GM15510 (cell line): ENCODE data around the gene TMEM63C.

ENCODE experiments used
- POLR2A ChIP-seq: IDR thresholded peaks from 3 replicates; pipeline ENCODE4 v1.6.1; 2011; ENCODE audit warnings: borderline replicate concordance; ENCODE audit not compliant: insufficient read length; ENCODE audit errors: extremely low read depth

Gene TMEM63C

DNA sequence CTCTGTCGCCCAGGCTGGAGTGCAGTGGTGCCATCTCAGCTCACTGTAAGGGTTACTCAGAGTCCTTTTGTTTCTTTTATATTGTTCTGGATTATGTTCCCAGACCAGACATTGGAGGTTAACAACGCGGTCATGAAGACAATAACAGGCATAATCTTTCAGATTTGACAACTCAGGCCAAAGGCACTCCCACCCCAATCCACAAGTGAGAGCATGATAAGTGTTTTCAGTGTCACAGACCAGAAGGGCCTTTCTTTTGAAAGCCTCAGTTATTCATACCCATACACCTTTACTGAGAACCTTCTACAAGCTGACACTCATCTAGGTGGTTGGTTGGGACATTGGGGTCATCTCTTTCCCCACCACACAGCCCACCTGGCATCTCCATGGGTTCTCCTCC, 2.9 kb upstream of the TMEM63C start:
- no peak for TF ChIP-seq POLR2A

DNA sequence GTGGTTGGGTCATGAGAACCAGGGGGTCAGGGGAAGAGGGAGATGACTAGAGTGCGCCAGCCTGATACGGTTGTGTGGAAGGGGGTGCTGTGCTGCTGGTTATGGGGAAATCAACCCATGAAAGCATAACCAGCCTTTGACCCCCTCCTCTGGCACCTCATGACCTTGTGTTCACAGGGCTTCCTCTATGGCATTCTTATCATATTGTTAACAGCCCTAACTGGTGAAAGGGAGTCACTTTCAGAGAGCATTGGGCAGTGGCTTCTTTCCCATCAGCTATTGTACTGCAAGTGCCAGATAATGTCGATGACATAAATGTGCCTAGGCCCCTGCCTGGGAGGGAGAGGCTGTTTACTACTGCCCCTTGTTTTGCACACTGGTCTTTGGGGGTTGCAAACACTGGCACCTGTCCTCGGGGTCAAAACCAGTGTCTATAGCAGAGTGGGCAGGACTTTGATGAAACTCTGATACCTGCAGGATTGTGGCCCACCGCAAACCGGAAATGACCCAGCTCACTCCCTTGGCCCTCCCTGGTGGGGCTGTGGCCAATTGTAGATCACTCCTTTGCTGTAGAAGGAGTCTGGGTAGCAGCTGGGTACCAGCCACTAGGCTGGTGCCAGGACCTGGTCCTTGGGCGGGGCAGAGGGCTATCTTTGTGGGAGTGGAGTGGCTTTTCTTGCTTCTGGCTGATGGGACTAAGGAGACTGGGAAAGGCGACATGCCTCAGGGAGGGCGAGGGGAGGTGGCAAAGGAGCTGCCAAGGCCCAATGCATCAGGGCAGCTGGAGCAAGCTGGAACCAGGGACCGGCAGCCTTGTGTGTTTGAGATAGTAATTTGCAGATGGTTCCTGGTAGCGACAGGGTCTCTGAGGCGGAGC, 634 bp upstream of the TMEM63C start:
- no peak for TF ChIP-seq POLR2A

DNA sequence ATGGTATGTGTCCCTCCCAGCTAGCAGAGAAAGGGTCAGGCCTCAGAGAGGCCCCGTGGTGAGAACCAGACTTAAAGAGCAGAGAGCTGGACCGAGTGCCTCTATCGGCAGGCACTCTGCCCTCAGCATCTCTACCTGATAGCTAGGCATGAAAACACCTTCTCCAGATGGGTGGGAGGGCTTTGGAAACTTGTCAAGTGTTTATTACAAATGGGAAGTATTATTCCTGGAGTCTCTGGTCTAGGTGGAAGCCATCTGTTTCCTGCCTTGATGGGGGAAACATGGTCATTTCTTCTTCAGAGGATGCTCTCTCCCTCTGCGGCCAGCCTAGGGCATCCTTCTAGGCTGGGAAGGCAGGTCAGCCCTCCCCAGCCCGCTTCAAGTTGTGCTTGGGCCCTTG, 2.3 kb downstream of the TMEM63C start:
- TF ChIP-seq POLR2A = no peak

DNA sequence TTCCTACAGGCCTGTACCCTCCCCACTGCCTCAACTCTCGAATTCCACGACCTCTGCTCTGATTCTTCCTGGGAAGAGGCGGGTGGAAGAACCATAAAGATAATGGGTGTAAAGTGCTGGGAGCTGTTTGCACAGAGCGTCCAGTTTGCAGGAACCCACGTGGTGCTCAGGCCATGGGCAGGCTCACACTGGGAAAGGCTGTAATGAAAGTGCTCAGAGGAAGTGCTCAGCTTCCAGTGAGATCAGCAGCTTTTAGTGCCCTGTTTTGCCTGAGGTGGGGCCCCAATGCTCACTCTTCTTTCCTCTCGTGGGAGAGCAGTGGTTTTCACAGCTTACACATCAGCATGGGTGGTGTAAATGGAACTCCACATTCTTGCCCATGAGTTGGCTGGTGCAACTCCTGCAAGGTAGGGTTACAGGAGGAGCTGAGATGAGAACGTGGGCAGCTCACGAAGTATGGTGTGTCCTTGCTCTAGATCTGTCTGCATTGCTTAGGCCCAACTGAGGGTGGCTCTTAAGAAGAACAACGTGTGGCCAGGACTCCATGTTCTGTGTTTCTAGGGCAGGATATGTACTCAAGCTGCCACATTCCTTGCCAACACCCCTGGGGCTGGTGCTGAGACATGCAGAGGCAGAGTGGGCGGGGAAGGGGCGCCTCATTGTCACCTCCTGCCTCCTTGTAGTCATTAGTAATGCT, 2.9 kb downstream of the TMEM63C start:
- no peak for TF ChIP-seq POLR2A

DNA sequence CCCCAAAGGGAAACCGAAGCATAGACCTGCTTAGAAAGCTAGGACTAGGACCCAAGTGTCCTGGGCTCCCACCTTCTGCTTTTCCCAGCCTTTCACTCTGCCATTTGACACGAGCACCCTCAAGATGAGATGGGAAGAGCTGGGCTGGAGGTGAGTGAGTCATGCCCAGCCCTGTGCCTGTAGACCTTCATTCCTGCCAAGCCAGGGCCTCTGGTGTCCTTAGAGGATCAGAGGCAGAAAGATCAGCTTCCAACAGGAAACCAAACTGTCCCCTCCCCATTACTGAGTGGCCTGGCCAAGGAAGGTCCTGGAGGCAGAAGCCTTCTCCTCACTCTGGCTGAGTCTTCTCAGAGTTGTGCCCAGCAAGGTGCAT, 3.5 kb downstream of the TMEM63C start:
- TF ChIP-seq POLR2A = no peak

DNA sequence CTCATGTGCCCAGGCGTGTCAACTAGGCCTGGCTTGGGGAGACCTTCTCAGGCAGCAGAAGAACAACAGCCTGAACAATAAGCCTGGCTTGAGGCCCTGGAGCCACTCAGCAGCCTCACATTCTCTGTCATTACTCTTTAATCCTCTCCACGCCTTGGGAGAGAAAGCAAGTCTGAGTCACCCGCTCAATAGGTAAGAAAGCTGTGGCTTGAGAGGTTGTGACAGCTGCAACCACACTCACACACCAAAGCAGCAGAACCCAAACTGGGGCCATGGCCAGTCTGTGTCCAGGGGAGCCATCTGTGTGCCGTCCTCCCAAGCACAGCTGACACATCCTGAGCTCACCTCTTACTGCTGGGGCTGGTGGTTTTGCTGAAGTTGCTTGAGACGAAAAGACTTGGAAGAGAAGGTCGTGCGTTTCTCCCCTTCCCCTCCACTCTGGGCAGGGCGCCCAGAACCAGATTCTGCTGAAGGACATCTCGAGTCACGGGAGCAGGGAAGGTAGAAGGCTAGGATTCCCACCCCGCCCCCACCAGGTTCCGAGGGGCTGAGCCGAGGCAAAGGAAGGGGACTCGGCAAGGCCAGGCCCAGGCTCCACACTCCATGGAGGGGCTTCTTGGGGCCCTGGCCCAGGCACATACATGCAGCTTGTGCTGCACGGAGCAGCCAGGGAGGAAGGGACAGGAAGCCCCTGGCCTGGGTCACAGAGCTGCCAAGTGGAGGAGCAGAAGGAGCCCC, 5.5 kb downstream of the TMEM63C start:
- TF ChIP-seq POLR2A = no peak

DNA sequence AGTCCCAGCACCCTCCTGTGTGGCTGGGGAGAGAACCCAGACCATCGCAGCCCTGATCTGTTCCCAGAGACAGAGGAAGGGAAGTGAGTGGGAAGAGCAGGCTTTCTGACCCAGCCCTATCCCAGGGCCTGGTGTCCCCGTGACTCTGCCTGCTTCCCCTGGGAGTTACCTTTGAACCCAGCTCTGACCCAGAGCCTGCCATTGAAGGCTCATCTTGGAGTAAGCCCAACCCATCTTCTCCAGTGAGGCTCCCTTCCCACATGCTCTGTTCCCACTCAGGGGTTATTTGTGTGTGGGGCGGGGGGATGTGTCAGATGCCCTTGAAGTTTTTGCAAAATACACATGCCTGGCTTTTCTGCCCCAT, 6.0 kb downstream of the TMEM63C start:
- no peak for TF ChIP-seq POLR2A

DNA sequence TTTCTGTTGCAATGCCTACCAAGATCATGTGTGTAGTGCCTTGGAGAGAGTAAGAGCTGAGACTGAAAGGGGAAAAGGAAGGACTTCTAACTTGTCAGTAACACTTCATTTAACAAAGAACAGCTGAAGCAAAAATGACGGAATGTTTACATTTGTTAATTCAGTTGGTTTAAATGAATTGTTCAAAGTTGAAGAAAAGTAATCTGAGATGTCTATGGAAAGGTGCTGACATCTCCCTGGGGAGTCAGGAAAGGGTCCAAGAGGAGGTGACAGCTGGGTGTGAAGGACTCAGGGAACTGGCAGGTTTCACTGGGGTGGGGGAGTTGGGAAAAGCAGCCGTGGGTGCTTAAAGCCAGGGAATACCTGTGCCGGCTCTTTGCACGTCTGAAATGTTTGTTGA, 7.9 kb downstream of the TMEM63C start:
- TF ChIP-seq POLR2A = no peak

DNA sequence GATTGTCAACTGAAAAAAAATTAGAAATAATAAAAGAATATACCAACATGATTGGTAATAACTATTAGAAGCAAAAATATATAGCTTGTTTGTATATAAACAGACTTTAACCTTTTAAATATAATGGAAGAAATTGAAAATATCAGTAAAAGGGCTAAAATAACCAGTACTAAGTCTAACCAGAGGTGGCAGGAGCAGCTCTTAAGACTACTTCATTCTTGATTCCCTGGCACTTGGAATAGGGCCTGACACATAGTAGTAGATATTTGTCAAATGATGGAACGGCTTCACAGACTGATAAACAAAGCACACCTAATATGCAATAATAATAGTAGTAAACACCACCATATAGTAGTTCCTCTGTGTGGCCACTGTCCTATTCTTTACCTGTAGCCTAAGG, 9.4 kb downstream of the TMEM63C start:
- no peak for TF ChIP-seq POLR2A

DNA sequence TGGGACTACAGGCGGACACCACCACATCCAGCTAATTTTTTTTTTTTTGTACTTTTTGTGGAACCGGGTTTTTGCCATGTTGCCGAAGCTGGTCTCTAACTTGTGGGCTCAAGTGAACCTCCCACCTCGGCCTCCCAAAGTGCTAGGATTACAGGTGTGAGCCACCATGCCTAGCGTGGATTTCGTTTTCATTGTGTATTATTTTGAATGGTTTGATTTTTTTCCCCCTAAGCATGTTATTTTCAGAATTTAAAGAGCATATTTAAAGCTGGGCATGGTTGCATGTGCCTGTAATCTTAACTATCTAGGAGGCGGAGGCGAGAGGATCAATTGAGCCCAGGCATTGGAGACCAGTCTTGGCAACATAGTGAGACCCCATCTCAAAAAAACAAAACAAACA, 13.1 kb downstream of the TMEM63C start:
- TF ChIP-seq POLR2A = no peak

DNA sequence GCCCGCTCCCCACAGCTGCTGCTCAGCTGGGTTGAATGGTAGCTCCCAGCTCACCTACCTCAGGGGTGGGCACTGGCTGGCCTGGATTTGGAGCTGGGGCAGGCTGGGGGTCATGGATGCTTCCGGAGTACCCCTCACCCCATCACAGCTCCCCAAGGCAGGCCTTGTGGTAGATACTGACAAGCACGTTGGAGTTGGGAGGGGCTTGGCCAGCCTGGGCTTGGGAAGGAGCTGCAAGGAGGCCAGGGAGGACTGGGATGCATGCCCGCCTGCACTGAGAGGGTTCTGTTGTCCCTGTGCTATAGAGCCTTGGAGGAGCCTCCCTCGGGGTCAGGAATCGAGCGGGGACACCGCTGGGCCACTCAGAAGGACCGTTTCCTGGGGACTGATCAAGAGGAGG, 14.2 kb downstream of the TMEM63C start:
- no peak for TF ChIP-seq POLR2A

DNA sequence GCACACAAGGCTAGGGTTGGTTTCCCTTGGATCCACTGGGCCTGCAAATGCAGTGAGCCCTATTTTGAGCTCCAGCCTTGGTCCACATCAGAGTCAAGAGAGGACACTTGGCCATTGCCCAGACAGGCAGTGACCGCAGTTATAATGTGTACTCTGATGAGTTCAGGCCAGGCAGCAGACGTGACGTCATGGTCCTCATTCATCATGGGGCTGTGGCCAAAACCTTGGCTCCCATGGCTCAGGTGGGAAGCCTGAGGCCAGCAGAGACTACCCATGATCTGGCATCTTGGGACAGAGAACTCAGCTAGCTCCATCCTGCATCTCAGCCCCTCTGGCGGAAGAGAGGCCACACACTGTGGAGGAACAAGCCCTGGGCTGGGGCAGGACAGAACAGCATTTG, 16.4 kb downstream of the TMEM63C start:
- TF ChIP-seq POLR2A = no peak

DNA sequence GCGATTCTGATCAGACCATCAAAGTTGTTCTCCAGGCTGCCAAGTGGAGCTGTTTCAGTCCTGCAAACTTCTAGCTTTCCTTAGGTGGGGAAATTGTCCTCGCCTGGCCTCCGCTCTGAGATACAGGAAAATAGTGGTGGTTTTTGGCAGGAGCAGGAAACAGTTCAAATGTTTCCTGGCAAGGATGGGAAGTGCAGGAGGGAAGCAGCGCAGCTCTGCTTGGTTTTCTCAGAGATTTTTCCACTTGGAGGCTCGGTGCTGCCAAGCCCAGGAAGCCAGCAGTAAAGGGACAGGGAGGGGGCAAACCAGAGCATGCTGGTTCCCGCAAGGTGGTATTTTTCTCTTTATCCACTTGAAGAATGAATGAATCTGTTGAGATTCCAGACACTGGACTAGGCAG, 17.0 kb downstream of the TMEM63C start:
- TF ChIP-seq POLR2A = no peak

DNA sequence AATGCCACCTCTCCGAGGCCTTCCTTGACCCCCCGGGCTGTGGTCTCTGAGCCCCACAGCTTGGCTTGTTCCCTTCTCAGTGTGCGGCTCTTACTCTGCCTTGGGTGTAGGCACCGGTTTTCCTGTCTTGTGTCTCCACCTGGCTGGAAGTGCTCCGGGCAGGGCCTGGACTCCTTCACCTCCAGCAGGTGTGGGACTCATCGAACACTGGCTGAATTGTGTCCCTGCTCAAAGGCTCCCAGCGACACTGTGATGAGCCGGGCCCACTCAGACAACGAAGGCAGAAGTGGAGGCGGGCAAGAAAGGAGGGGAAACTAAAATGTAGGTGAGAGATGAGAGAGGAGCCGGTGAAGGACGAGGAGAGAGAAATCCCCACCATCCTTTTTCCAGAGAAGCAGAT, 18.0 kb downstream of the TMEM63C start:
- TF ChIP-seq POLR2A = no peak

DNA sequence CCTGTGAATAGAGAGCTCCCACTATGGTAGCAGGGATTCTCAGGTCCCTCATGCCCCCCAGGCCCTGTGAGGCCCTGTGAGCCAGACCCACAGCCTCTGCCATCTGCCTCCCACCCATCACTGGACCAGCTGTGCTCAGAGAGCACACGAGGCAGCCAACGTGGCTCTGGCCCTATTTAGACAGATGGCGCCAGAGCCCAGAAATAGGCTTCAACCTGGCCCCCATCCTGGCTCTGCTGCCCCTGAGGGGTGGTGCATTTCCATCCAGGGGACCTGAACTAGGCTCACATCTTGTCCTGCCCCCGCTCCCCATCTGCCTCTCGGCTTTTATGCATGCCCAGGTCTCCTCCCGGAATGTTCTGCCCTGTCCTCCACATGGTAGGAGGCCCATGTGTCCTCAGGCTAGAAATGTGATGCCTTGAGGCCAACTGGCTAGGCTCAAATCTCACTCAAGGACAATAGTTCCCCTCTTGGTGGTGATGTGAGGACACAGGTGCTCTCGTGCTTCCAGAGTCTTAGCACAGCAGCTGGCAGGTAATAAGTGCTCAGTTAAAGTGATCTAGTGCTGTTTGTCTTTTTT, 18.9 kb downstream of the TMEM63C start:
- TF ChIP-seq POLR2A = no peak
